Transverse colon (tissue), 4 donors: ENCODE results near the gene ZNF416. TPM values are rescaled to one million over a fixed set of nuclear protein-coding genes. Genes with fewer than 3 reads are reported as not detected.

Source experiments
- DNase-seq: peaks from one replicate; pipeline ENCODE4 v3.0.0-alpha.2; 2019
- H3K27ac ChIP-seq, 4 donors: fragments of 200-600 bp; sonication (generic); 2 replicates each; pipeline ENCODE4 v1.5.1; 2016 to 2018; ENCODE audit warnings: inconsistent platforms in 4 of 4
- H3K27me3 ChIP-seq: fragments of 200-600 bp; sonication (generic); 2 replicates; pipeline ENCODE4 v1.5.1; 2017; ENCODE audit warnings: inconsistent platforms
- H3K36me3 ChIP-seq, 4 donors: fragments of 200-600 bp; sonication (generic); 2 replicates each; pipeline ENCODE4 v1.5.1; 2017 to 2019; ENCODE audit warnings: inconsistent platforms in 4 of 4
- H3K4me1 ChIP-seq, 4 donors: fragments of 200-600 bp; sonication (generic); 2 replicates each; pipeline ENCODE4 v1.5.1; 2017 to 2020; ENCODE audit warnings: inconsistent platforms in 4 of 4
- H3K4me3 ChIP-seq, 4 donors: fragments of 200-600 bp; sonication (generic); 1 replicate in 1 of 4; 2 replicates in 3 of 4; pipeline versions ENCODE4 v1.5.1 to v1.6.1; 2017 to 2019; ENCODE audit warnings: inconsistent platforms in 4 of 4
- H3K9me3 ChIP-seq, 2 donors: fragments of 200-600 bp; sonication (generic); 2 replicates each; pipeline ENCODE4 v1.5.1; 2017 to 2019; ENCODE audit warnings: inconsistent platforms in 2 of 2
- EP300 ChIP-seq: sonication (generic); formaldehyde crosslinking; IDR thresholded peaks from one replicate; pipeline ENCODE4 v1.6.1; 2017; ENCODE audit warnings: antibody characterized with exemption, low read depth
- POLR2A ChIP-seq: fragments of 450-650 bp; IDR thresholded peaks from one replicate; pipeline ENCODE4 v1.6.1; 2016; ENCODE audit warnings: antibody characterized with exemption, mild to moderate bottlenecking, moderate library complexity
- POLR2AphosphoS5 ChIP-seq, 3 donors: sonication (generic); formaldehyde crosslinking; IDR thresholded peaks; one replicate each; pipeline ENCODE4 v1.6.1; 2016; ENCODE audit warnings: antibody characterized with exemption in 3 of 3
- WGBS, 2 donors: methylation state at CpG; one replicate each; pipeline ENCODE4 v1.1.5; 2018; ENCODE audit warnings: low coverage in 1 of 2; 5-methylcytosine and 5-hydroxymethylcytosine counted together
- in situ Hi-C, 4 donors: fragments of 200-750 bp; cut with MboI; loops; one replicate each; pipeline versions ENCODE4 v1.15.0 to v1.15.1; 2017; ENCODE audit warnings: low sequenced_read_pairs in 3 of 4, low pct_ligation_motif_present in 1 of 4, low pct_unique_long_range_greater_than_20kb in 1 of 4
- intact Hi-C: fragments of 100-400 bp; cut with DNase I; formaldehyde crosslinking; loops from one replicate; pipeline ENCODE4 v1.15.1; 2023; ENCODE audit warnings: low total_unique reads
- total RNA-seq, 4 donors: library from RNA; depleted of rRNA; stranded (reverse); fragments of >200 nt; gene quantifications; one replicate each; pipeline ENCODE4 v1.1.0, GENCODE V29; 2016
- TF ChIP-seq, protein P1 (sequence below), 5 experiments: fragments of 200-600 bp in 3 of 5; fragments of 450-650 bp in 2 of 5; sonication (generic) in 3 of 5; IDR thresholded peaks; 1 replicate in 2 of 5; 2 replicates in 3 of 5; pipeline ENCODE4 v1.5.1; 2016 to 2017; ENCODE audit warnings: antibody characterized with exemption in 5 of 5, inconsistent platforms in 3 of 5, mild to moderate bottlenecking in 2 of 5, moderate library complexity in 1 of 5

The ZNF416 gene
- total RNA-seq, 4 donors from 2014 or later: 2.2 to 17.6 (median 3.0) TPM

DNA sequence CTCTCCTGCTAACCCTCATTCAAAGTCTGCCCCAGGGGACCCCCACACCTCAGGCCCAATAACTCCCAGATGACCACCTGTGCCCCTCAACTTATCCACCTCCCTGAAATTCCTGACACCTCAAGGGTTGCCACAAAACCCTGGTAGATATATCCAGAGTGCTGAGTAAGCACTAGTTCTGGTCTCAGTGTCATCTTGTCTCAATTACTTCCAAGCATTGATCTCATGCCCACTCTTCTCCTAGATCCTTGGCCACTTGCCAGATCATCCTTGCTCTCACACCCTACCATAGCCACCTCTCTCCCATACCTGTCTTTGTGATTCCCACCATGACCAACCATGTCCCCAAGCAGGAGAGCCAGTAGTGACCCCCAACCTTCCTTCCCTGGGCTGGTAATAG, 2.0 kb downstream of the ZNF416 start:
- H3K4me1 ChIP-seq: peaks cover 0 to 12% (median 6%) of the 10 kb centered on the region in 4 donors
- TF ChIP-seq POLR2AphosphoS5 (IDR thresholded peaks at IDR 0.05): no peak
- TF ChIP-seq, protein P1, sequence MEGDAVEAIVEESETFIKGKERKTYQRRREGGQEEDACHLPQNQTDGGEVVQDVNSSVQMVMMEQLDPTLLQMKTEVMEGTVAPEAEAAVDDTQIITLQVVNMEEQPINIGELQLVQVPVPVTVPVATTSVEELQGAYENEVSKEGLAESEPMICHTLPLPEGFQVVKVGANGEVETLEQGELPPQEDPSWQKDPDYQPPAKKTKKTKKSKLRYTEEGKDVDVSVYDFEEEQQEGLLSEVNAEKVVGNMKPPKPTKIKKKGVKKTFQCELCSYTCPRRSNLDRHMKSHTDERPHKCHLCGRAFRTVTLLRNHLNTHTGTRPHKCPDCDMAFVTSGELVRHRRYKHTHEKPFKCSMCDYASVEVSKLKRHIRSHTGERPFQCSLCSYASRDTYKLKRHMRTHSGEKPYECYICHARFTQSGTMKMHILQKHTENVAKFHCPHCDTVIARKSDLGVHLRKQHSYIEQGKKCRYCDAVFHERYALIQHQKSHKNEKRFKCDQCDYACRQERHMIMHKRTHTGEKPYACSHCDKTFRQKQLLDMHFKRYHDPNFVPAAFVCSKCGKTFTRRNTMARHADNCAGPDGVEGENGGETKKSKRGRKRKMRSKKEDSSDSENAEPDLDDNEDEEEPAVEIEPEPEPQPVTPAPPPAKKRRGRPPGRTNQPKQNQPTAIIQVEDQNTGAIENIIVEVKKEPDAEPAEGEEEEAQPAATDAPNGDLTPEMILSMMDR (IDR thresholded peaks at IDR 0.05): no peak
- TF ChIP-seq POLR2A: no peak
- no peak for TF ChIP-seq EP300
- H3K9me3 ChIP-seq: peaks cover 48 to 53% of the 10 kb centered on the region in 2 donors
- H3K4me3 ChIP-seq: no peak overlapping the region
- no peak overlapping the region for H3K27ac ChIP-seq
- H3K27me3 ChIP-seq: no peaks in the 10 kb centered on the region
- H3K36me3 ChIP-seq: peaks cover 0 to 51% (median 27%) of the 10 kb centered on the region in 4 donors
- intact Hi-C loops (no loop called here), in situ Hi-C loops (no loop called here)
- DNase-seq: no peak

- in situ Hi-C loops: no loop called here
- Histone ChIP-seq H3K4me3 (no peak overlapping the region), H3K9me3 (peaks cover 67 to 94% of the 10 kb centered on the region in 2 donors), H3K27me3 (no peaks in the 10 kb centered on the region), H3K4me1 (peaks cover 0 to 1% (median 0%) of the 10 kb centered on the region in 4 donors), H3K27ac (no peak overlapping the region), H3K36me3 (peaks cover 0 to 53% (median 27%) of the 10 kb centered on the region in 4 donors)
- WGBS, 2 donors: 96 to 100% methylated on average over 2 to 3 of the region's 3 CpGs
- DNase-seq: no peak
- no peak for TF ChIP-seq POLR2A
- TF ChIP-seq POLR2AphosphoS5 (IDR thresholded peaks at IDR 0.05): no peak
- TF ChIP-seq, protein P1 (IDR thresholded peaks at IDR 0.05): no peak
- no peak for TF ChIP-seq EP300
- intact Hi-C loops: no loop called here
Observed at GRCh38 chr19:57572415-57572947, 6.2 kb downstream of the ZNF416 start.

DNA sequence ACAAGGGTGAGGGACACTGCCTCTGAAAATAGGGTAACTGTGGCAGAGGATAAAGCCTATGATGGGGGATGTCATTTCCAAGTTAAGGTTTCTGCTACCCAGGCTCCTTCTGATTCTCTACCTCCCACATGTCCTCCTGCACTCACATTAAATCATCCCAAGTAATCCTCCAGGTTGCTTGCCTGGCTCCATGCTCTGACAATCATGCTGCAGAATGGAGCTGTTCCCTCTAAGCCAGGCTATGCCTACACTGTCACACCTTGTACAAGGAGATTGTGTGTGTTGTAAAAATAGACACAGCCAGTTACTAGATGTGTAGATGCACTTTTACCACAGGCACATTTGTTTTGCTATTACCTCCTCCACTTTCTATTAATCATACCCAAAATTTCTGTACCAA, 8.0 kb downstream of the ZNF416 start:
- H3K9me3 ChIP-seq: peaks cover 69 to 99% of the 10 kb centered on the region in 2 donors
- in situ Hi-C loops: no loop called here
- no peak for DNase-seq
- intact Hi-C loops: no loop called here
- no peaks in the 10 kb centered on the region for H3K27me3 ChIP-seq
- H3K36me3 ChIP-seq: peaks cover 0 to 43% (median 24%) of the 10 kb centered on the region in 4 donors
- H3K4me1 ChIP-seq: no peaks in the 10 kb centered on the region
- TF ChIP-seq EP300: no peak
- no peak for TF ChIP-seq POLR2AphosphoS5 (IDR thresholded peaks at IDR 0.05)
- TF ChIP-seq, protein P1 (IDR thresholded peaks at IDR 0.05): no peak
- H3K27ac ChIP-seq: no peak overlapping the region
- H3K4me3 ChIP-seq: no peak overlapping the region

- DNase-seq: no peak
- in situ Hi-C loops: no loop called here
- WGBS, 2 donors: 62 to 66% methylated on average over 3 to 7 of the region's 7 CpGs
- intact Hi-C loops: no loop called here
- Histone ChIP-seq H3K4me1 (no peaks in the 10 kb centered on the region), H3K9me3 (peaks cover 64 to 83% of the 10 kb centered on the region in 2 donors), H3K27ac (no peak overlapping the region), H3K36me3 (peaks cover 0 to 2% (median 0%) of the 10 kb centered on the region in 4 donors), H3K4me3 (no peak overlapping the region), H3K27me3 (no peaks in the 10 kb centered on the region)
- TF ChIP-seq EP300 (no peak), POLR2A (no peak), POLR2AphosphoS5 (IDR thresholded peaks at IDR 0.05) (no peak)
- TF ChIP-seq, protein P1 (IDR thresholded peaks at IDR 0.05): no peak
Observed at GRCh38 chr19:57566396-57567265, 12.1 kb downstream of the ZNF416 start.
